Measurements from ENCODE around the gene SCN5A.

DNA sequence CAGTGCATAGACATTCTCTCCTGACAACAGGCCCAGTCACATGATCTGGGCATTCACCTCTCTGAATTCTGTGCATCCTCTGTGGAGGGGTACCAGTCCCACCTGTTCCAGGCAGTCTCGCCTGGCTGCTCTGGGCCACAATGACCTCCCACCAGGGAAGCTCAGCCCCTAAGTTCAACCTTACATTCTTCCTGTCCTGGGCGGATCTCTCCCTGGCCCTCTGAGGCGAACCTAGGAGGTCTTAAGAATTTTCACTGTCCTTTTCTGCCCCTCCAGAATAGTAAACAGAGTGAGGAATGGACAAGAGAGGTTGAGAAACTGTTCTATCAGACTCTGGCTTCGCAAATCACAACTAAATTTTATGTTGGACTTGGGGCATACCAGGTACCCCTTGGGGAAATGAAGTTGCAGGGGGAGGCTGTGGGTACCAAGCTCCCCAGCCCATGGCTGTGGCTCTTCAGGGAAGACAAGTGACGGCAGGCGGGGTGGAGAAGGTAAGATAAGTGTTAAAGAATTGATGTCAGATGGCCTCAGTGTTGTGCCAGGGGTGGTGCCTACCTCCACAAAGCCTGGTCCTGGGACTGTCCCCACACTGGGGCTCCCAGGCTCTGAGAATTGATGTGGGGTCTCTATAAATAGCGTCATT is 5.3 kb downstream of the SCN5A start:
- TF ChIP-seq, protein P1, sequence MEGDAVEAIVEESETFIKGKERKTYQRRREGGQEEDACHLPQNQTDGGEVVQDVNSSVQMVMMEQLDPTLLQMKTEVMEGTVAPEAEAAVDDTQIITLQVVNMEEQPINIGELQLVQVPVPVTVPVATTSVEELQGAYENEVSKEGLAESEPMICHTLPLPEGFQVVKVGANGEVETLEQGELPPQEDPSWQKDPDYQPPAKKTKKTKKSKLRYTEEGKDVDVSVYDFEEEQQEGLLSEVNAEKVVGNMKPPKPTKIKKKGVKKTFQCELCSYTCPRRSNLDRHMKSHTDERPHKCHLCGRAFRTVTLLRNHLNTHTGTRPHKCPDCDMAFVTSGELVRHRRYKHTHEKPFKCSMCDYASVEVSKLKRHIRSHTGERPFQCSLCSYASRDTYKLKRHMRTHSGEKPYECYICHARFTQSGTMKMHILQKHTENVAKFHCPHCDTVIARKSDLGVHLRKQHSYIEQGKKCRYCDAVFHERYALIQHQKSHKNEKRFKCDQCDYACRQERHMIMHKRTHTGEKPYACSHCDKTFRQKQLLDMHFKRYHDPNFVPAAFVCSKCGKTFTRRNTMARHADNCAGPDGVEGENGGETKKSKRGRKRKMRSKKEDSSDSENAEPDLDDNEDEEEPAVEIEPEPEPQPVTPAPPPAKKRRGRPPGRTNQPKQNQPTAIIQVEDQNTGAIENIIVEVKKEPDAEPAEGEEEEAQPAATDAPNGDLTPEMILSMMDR (IDR thresholded peaks at IDR 0.05; ENCODE audit: control extremely low read depth in 1 of 3, insufficient read depth in 1 of 3, low read depth in 1 of 3, low read length in 3 of 3) = no peak
- TF ChIP-seq ZNF274 (IDR thresholded peaks at IDR 0.05; ENCODE audit: borderline replicate concordance, extremely low read depth, low read length) = no peak
- no peak for TF ChIP-seq POLR2A (IDR thresholded peaks at IDR 0.05; ENCODE audit: control extremely low read depth in 1 of 2, low read depth in 2 of 2, low read length in 2 of 2)
- TF ChIP-seq CHD2 (IDR thresholded peaks at IDR 0.05; ENCODE audit: low read length) = no peak
- no peak for TF ChIP-seq SIX5 (IDR thresholded peaks at IDR 0.05; ENCODE audit: low read depth, low read length)
- no peak for TF ChIP-seq NRF1 (IDR thresholded peaks at IDR 0.05; ENCODE audit: low read depth, low read length)
- no peak for TF ChIP-seq KDM1A (IDR thresholded peaks at IDR 0.05; ENCODE audit: borderline replicate concordance, low read length)
- TF ChIP-seq SIN3A (conservative IDR thresholded peaks at IDR 0.05 in 1 of 2, IDR thresholded peaks at IDR 0.05 in 1 of 2; ENCODE audit: low read depth in 1 of 2, low read length in 2 of 2) = no peak
- TF ChIP-seq YY1 (IDR thresholded peaks at IDR 0.05; ENCODE audit: low read depth, low read length) = no peak
